Measurements from ENCODE around the gene HS6ST1. TPM values are rescaled to one million over a fixed set of nuclear protein-coding genes. Genes with fewer than 3 reads are reported as not detected.

The HS6ST1 gene
- total and polyA plus RNA-seq, 2 donors (not counting 3 experiments of a cell fraction or from before 2014, with no cell fraction given): 12.8 to 19.4 TPM

GRCh38 chr2:128277961-128278681 lies 40.5 kb downstream of the HS6ST1 start:
- H3K79me2 ChIP-seq (ENCODE audit: control insufficient read depth, insufficient read depth, low read length): no peaks in the 10 kb centered on the region
- no peak overlapping the region for H3K9ac ChIP-seq (replicated peaks; ENCODE audit: extremely low read depth, insufficient read depth, low read length)
- no peak overlapping the region for H3K4me2 ChIP-seq (ENCODE audit: insufficient read depth, low read length)
- H3K4me1 ChIP-seq (ENCODE audit: control insufficient read depth, extremely low read depth, insufficient read depth, low read length): no peaks in the 10 kb centered on the region
- H3K9me1 ChIP-seq (replicated peaks; ENCODE audit: control insufficient read depth, extremely low read depth, insufficient read depth, low read length): no peaks in the 10 kb centered on the region
- no peak overlapping the region for H3K27ac ChIP-seq (ENCODE audit: insufficient read depth, low read depth, low read length)
- no peak for TF ChIP-seq EZH2 (IDR thresholded peaks at IDR 0.05; ENCODE audit: borderline replicate concordance, low read depth, low read length, severe bottlenecking)
- no peak for TF ChIP-seq POLR2A (IDR thresholded peaks at IDR 0.05; ENCODE audit: low read depth, low read length)
- no peak for TF ChIP-seq FOS (IDR thresholded peaks at IDR 0.05; ENCODE audit: borderline replicate concordance, insufficient read depth, low read length)
- no peak for TF ChIP-seq CTCF (IDR thresholded peaks at IDR 0.05; ENCODE audit: extremely low read depth in 1 of 2, insufficient read depth in 1 of 2, low read depth in 1 of 2, low read length in 2 of 2)
- no peak for TF ChIP-seq JUN (IDR thresholded peaks at IDR 0.05; ENCODE audit: borderline replicate concordance, insufficient read depth, insufficient read length, low read depth)
- no peak for TF ChIP-seq POLR2AphosphoS5 (IDR thresholded peaks at IDR 0.05; ENCODE audit: insufficient read depth, low read depth, low read length)
- TF ChIP-seq MYC (IDR thresholded peaks at IDR 0.05; ENCODE audit: low read depth, low read length): no peak
- TF ChIP-seq MAX (IDR thresholded peaks at IDR 0.05; ENCODE audit: insufficient read depth, insufficient read length): no peak
- H4K20me1 ChIP-seq (replicated peaks; ENCODE audit: control insufficient read depth, extremely low read depth, insufficient read depth, low read length): no peaks in the 10 kb centered on the region
- ChIA-PET POLR2A (no interaction called here), CTCF (interaction anchor here (0.6 kb wide), 1 partner anchor 104 kb away, joined by 4 read pairs; no protein-coding TSS in a partner anchor)
- dilution Hi-C loops (cut with MboI; ENCODE audit: extremely low pct_ligation_motif_present, low sequenced_read_pairs) (no loop called here), intact Hi-C loops (cut with micrococcal nuclease) (no loop called here)
- H3K27me3 ChIP-seq (ENCODE audit: control insufficient read depth in 2 of 2, insufficient read depth in 2 of 2, low read length in 2 of 2): no peaks in the 10 kb centered on the region
- H3K36me3 ChIP-seq (ENCODE audit: control insufficient read depth in 2 of 2, extremely low read depth in 1 of 2, insufficient read depth in 2 of 2, low read length in 2 of 2): peaks cover 0 to 2% of the 10 kb centered on the region in 2 experiments
- no peak overlapping the region for H2AFZ ChIP-seq (ENCODE audit: low read depth, low read length)
- no peaks in the 10 kb centered on the region for H3K9me3 ChIP-seq (replicated peaks; ENCODE audit: control insufficient read depth, insufficient read depth, low read length)
- no peak overlapping the region for H3K4me3 ChIP-seq (replicated peaks in 1 of 3; ENCODE audit: insufficient read depth in 1 of 3, low read depth in 1 of 3, low read length in 3 of 3)
- BruUV-seq (replicated peaks): no TSS peak
- no peak for FAIRE-seq
- no peak for DNase-seq (ENCODE audit: low read depth, low spot score)
